Uterus (tissue), 2 donors: ENCODE measurements around the gene S100PBP.
A peak's percentile ranks its signal among the peaks of the same experiment; 100 is the strongest.

Experiments used
- POLR2A ChIP-seq, 2 donors: fragments of 450-650 bp; IDR thresholded peaks; one replicate each; pipeline ENCODE4 v1.6.1; 2016; ENCODE audit warnings: antibody characterized with exemption in 2 of 2, mild to moderate bottlenecking in 1 of 2, moderate library complexity in 1 of 2
- TF ChIP-seq, protein P1 (sequence below), 4 experiments: fragments of 200-600 bp in 2 of 4; fragments of 450-650 bp in 2 of 4; sonication (generic) in 2 of 4; IDR thresholded peaks; one replicate each; pipeline ENCODE4 v1.5.1; 2016 to 2019; ENCODE audit warnings: antibody characterized with exemption in 4 of 4, mild to moderate bottlenecking in 2 of 4, moderate library complexity in 1 of 4

DNA sequence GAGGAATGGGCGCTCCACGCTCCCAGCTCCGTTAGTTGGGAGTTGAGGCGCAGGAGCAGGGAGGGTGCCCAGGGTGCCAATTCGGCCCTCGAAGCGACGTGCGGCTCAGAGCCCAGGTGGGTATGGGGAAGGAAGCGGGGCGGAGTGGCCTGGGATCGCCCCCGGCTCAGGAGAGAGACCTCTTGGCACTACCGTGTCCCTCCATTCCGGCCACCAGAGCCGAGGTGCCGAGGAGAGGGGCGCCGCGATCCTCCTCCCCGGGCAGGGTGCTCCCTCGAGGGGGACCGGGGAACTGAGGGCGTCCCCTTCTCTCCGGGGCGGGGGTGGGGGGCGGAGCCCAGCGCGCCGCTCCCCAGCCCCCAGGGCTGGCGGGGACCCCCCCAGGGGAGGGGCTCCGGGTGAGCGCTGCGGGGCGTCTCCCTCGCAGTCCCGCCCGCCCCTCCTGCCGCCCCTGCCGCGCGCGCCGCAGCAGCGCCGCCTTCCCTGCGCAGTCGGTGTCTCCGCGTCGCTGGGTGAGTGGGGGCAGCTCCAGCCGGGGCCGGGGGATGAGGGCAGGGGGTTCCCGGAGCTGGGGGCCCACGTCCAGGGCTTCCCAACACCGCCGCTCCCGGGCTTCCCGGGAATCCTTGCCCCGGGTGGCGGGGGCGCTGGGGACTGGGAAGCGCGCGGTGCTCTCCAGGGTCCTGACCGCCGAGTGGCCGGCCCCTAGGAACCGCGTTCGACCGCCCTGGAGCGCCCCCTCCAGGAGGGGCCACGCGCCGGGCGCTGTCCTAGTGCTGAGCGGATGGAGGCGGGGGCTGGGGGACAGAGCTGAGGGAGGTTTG is 68.8 kb downstream of the S100PBP start, which contains the start of gene HPCA:
- TF ChIP-seq, protein P1, sequence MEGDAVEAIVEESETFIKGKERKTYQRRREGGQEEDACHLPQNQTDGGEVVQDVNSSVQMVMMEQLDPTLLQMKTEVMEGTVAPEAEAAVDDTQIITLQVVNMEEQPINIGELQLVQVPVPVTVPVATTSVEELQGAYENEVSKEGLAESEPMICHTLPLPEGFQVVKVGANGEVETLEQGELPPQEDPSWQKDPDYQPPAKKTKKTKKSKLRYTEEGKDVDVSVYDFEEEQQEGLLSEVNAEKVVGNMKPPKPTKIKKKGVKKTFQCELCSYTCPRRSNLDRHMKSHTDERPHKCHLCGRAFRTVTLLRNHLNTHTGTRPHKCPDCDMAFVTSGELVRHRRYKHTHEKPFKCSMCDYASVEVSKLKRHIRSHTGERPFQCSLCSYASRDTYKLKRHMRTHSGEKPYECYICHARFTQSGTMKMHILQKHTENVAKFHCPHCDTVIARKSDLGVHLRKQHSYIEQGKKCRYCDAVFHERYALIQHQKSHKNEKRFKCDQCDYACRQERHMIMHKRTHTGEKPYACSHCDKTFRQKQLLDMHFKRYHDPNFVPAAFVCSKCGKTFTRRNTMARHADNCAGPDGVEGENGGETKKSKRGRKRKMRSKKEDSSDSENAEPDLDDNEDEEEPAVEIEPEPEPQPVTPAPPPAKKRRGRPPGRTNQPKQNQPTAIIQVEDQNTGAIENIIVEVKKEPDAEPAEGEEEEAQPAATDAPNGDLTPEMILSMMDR (IDR thresholded peaks at IDR 0.05) = peak in 3 of 4 experiments; percentile 12 to 20 (median 15)
- TF ChIP-seq POLR2A (IDR thresholded peaks at IDR 0.05) = no peak
